IMR-90 (cell line): ENCODE data around the gene DIP2A. TPM values are rescaled to one million over a fixed set of nuclear protein-coding genes. Genes with fewer than 3 reads are reported as not detected.

ENCODE experiments used
- ATAC-seq: fragments of 200-7000 bp; cut with Tn5 transposase; 2 replicates; pipeline ENCODE4 v1.9.1; 2020; ENCODE audit warnings: low read depth, mild to moderate bottlenecking, moderate library complexity
- BruUV-seq: library from RNA; stranded (reverse); fragments of 400-500 nt; replicated peaks from 2 replicates; lab custom pipeline; 2021; lab: Mats Ljungman, UMichigan
- CTCF ChIA-PET: fragments of 300-600 bp; formaldehyde crosslinking; extraction: SDS; loops from one replicate; lab custom pipeline; 2021; ENCODE audit warnings: antibody characterized with exemption; lab: Yijun Ruan, JAX
- POLR2A ChIA-PET: fragments of 300-600 bp; sonication (Branson Sonifier 250); formaldehyde crosslinking; loops from one replicate; lab custom pipeline; 2022; ENCODE audit warnings: antibody characterized with exemption; ENCODE audit not compliant: unreplicated experiment; lab: Charles Lee
- DNase-seq: peaks from one replicate; pipeline ENCODE4 v3.0.0; 2013
- H2AFZ ChIP-seq: replicated peaks from 2 replicates; pipeline ENCODE3; 2013; ENCODE audit warnings: low read length, mild to moderate bottlenecking; ENCODE audit not compliant: poor library complexity
- H2AK5ac ChIP-seq: 2 replicates; pipeline ENCODE4 v1.6.1; 2013; ENCODE audit warnings: low read depth, low read length, inconsistent platforms
- H2AK9ac ChIP-seq: replicated peaks from 2 replicates; pipeline ENCODE3; 2013; ENCODE audit warnings: mild to moderate bottlenecking, low read depth, low read length, moderate library complexity; ENCODE audit not compliant: poor library complexity
- H2BK120ac ChIP-seq: 2 replicates; pipeline ENCODE4 v1.6.1; 2013; ENCODE audit warnings: low read depth, low read length, inconsistent platforms
- H2BK15ac ChIP-seq: 3 replicates; pipeline ENCODE4 v1.6.1; 2013; ENCODE audit warnings: low read depth, low read length, inconsistent platforms
- H2BK20ac ChIP-seq: 2 replicates; pipeline ENCODE4 v1.6.1; 2013; ENCODE audit warnings: low read depth, mild to moderate bottlenecking, inconsistent platforms, low read length, moderate library complexity
- H2BK5ac ChIP-seq: 2 replicates; pipeline ENCODE4 v1.6.1; 2013; ENCODE audit warnings: mild to moderate bottlenecking, low read depth, low read length, inconsistent platforms; ENCODE audit not compliant: poor library complexity, severe bottlenecking
- H3K14ac ChIP-seq: replicated peaks from 2 replicates; pipeline ENCODE4 v1.6.1; 2013; ENCODE audit warnings: low read depth, low read length, inconsistent platforms
- H3K18ac ChIP-seq: 2 replicates; pipeline ENCODE4 v1.6.1; 2013; ENCODE audit warnings: low read depth, low read length, control low read depth
- H3K23ac ChIP-seq: 2 replicates; pipeline ENCODE4 v1.6.1; 2013; ENCODE audit warnings: low read depth, low read length, inconsistent platforms
- H3K27ac ChIP-seq: 2 replicates; pipeline ENCODE4 v1.5.1; 2013; ENCODE audit warnings: mild to moderate bottlenecking, control low read depth, low read length; ENCODE audit not compliant: insufficient read depth
- H3K27me3 ChIP-seq: 2 replicates; pipeline ENCODE4 v1.6.1; 2013; ENCODE audit warnings: low read length; ENCODE audit not compliant: control insufficient read depth, insufficient read depth
- H3K36me3 ChIP-seq: 2 replicates; pipeline ENCODE4 v1.6.1; 2013; ENCODE audit warnings: low read length, mixed read lengths; ENCODE audit not compliant: control insufficient read depth, insufficient read depth
- H3K4ac ChIP-seq: 2 replicates; pipeline ENCODE4 v1.6.1; 2013; ENCODE audit warnings: low read depth, low read length, inconsistent platforms
- H3K4me1 ChIP-seq: 2 replicates; pipeline ENCODE4 v1.6.1; 2013; ENCODE audit warnings: low read length, mixed read lengths; ENCODE audit not compliant: control insufficient read depth, insufficient read depth
- H3K4me2 ChIP-seq: 2 replicates; pipeline ENCODE4 v1.6.1; 2013; ENCODE audit warnings: low read depth, mild to moderate bottlenecking, control low read depth, low read length, moderate library complexity
- H3K4me3 ChIP-seq: 2 replicates; pipeline ENCODE4 v1.5.1; 2013; ENCODE audit warnings: low read depth, mild to moderate bottlenecking, control low read depth, low read length, moderate library complexity; ENCODE audit not compliant: insufficient read depth
- H3K56ac ChIP-seq: 2 replicates; pipeline ENCODE4 v1.6.1; 2013; ENCODE audit warnings: low read length, inconsistent platforms; ENCODE audit not compliant: insufficient read depth; ENCODE audit errors: extremely low read depth
- H3K79me1 ChIP-seq, 2 experiments: 2 replicates each; pipeline ENCODE4 v1.6.1; 2013; ENCODE audit warnings: low read length in 2 of 2, inconsistent platforms in 1 of 2, low read depth in 1 of 2
- H3K9ac ChIP-seq: 2 replicates; pipeline ENCODE4 v1.6.1; 2013; ENCODE audit warnings: low read depth, low read length, control low read depth
- H3K9me1 ChIP-seq: 2 replicates; pipeline ENCODE4 v1.6.1; 2013; ENCODE audit warnings: low read length, inconsistent platforms; ENCODE audit not compliant: insufficient read depth
- H3K9me3 ChIP-seq: 2 replicates; pipeline ENCODE4 v1.6.1; 2013; ENCODE audit warnings: low read length; ENCODE audit not compliant: control insufficient read depth, insufficient read depth
- H4K20me1 ChIP-seq: 2 replicates; pipeline ENCODE4 v1.6.1; 2013; ENCODE audit warnings: low read length, inconsistent platforms; ENCODE audit not compliant: insufficient read depth
- H4K5ac ChIP-seq: 2 replicates; pipeline ENCODE4 v1.6.1; 2013; ENCODE audit warnings: mild to moderate bottlenecking, low read depth, low read length, control low read depth
- H4K8ac ChIP-seq, 2 experiments: 2 replicates each; pipeline ENCODE4 v1.6.1; 2013; ENCODE audit warnings: low read depth in 2 of 2, low read length in 2 of 2, control low read depth in 1 of 2, inconsistent platforms in 1 of 2
- H4K91ac ChIP-seq: 2 replicates; pipeline ENCODE4 v1.6.1; 2013; ENCODE audit warnings: low read depth, low read length, inconsistent platforms; ENCODE audit not compliant: insufficient read depth
- MXI1 ChIP-seq: IDR thresholded peaks from 2 replicates; pipeline ENCODE4 v1.6.1; 2012; ENCODE audit warnings: low read depth, mild to moderate bottlenecking, low read length, moderate library complexity, borderline replicate concordance
- NFE2L2 ChIP-seq: fragments of 150-350 bp; IDR thresholded peaks from 2 replicates; pipeline ENCODE4 v1.6.1; 2016; ENCODE audit warnings: low read depth, mild to moderate bottlenecking, low read length
- POLR2A ChIP-seq: IDR thresholded peaks from 2 replicates; pipeline ENCODE4 v1.6.1; 2012; ENCODE audit warnings: mild to moderate bottlenecking, low read depth, low read length
- RCOR1 ChIP-seq: IDR thresholded peaks from 2 replicates; pipeline ENCODE4 v1.6.1; 2012; ENCODE audit warnings: mild to moderate bottlenecking, low read length, improper control_type of control experiment; ENCODE audit not compliant: insufficient replicate concordance
- RFX5 ChIP-seq: IDR thresholded peaks from 2 replicates; pipeline ENCODE4 v1.8.0; 2012; ENCODE audit warnings: low read depth, mild to moderate bottlenecking, low read length, moderate library complexity
- WGBS, 2 experiments: methylation state at CpG; one replicate each; pipeline versions ENCODE4 v1.1.5 to v1.1.7; 2013; ENCODE audit warnings: missing lambda C conversion rate in 2 of 2; ENCODE audit not compliant: insufficient read length in 1 of 2; ENCODE audit errors: extremely low coverage in 2 of 2; 5-methylcytosine and 5-hydroxymethylcytosine counted together
- dilution Hi-C: fragments of 300-500 bp; cut with HindIII; formaldehyde crosslinking; loops from one replicate; pipeline ENCODE4 v1.14.3; 2018; ENCODE audit warnings: low sequenced_read_pairs; ENCODE audit not compliant: unreplicated experiment
- in situ Hi-C: fragments of 300-500 bp; cut with MboI; formaldehyde crosslinking; loops from 3 replicates; pipeline ENCODE4 v1.14.3; 2019; ENCODE audit warnings: low sequenced_read_pairs, inconsistent platforms, mixed read lengths
- intact Hi-C: fragments of 100-400 bp; cut with micrococcal nuclease; formaldehyde crosslinking; loops from 2 replicates; pipeline ENCODE4 v1.10.0; 2022
- polyA plus RNA-seq, 3 experiments: library from polyadenylated mRNA; depleted of rRNA; stranded (reverse); fragments of >200 nt; gene quantifications; 2 replicates each; pipeline ENCODE4 v1.2.3, GENCODE V29; 2012; ENCODE audit warnings: low replicate concordance in 1 of 3
- total RNA-seq: library from RNA; depleted of rRNA; stranded (reverse); fragments of >200 nt; gene quantifications from 2 replicates; pipeline ENCODE4 v1.2.3, GENCODE V29; 2012

Gene DIP2A
- total and polyA plus RNA-seq, 2 of the 4 experiments (the other 2 are of a cell fraction) = 17.9 to 24.3 TPM

- no peak for TF ChIP-seq RFX5
- TF ChIP-seq MXI1 = no peak
- no peak for TF ChIP-seq POLR2A
- no peak for TF ChIP-seq RCOR1
- TF ChIP-seq NFE2L2 = no peak
- ATAC-seq = no peak
- Histone ChIP-seq H3K18ac (no peak overlapping the region), H3K9me1 (no peaks in the 10 kb centered on the region), H3K27ac (no peak overlapping the region), H3K4me1 (no peaks in the 10 kb centered on the region), H2BK20ac (no peak overlapping the region), H3K4me2 (no peak overlapping the region), H2AK5ac (no peak overlapping the region), H3K79me1 (peaks cover 0 to 19% of the 10 kb centered on the region in 2 experiments; a peak in 2 of 4 replicates), H4K20me1 (no peaks in the 10 kb centered on the region), H2AFZ (no peak overlapping the region), H3K36me3 (peaks cover 44% of the 10 kb centered on the region), H3K27me3 (no peaks in the 10 kb centered on the region), H4K91ac (no peak overlapping the region), H3K56ac (no peak overlapping the region), H3K9ac (no peak overlapping the region), H4K5ac (no peak overlapping the region), H2BK5ac (no peak overlapping the region), H2BK15ac (no peak overlapping the region), H2BK120ac (no peak overlapping the region), H3K9me3 (peaks cover 3% of the 10 kb centered on the region), H3K4me3 (no peak overlapping the region), H4K8ac (no peak overlapping the region), H2AK9ac (peak overlapping the region; percentile 16), H3K14ac (no peak overlapping the region), H3K4ac (no peak overlapping the region), H3K23ac (no peak overlapping the region)
- CTCF ChIA-PET = no interaction called here
- POLR2A ChIA-PET = no interaction called here
- dilution Hi-C loops (no loop called here), in situ Hi-C loops (no loop called here), intact Hi-C loops (no loop called here)
- WGBS, 2 experiments = no CpG with 5 or more reads among the region's 8 CpGs
- DNase-seq = no peak
- no TSS peak for BruUV-seq
Measured at GRCh38 chr21:46443910-46444309, 14.8 kb upstream of the DIP2A start.
